Endodermal cell (in vitro differentiated cells): ENCODE measurements around the gene ASAP2. TPM values are rescaled to one million over a fixed set of nuclear protein-coding genes. Genes with fewer than 3 reads are reported as not detected.

Source experiments
- DNase-seq: peaks from one replicate; pipeline ENCODE4 v3.0.0-alpha.2; 2017
- H3K27ac ChIP-seq: 2 replicates; pipeline ENCODE4 v1.5.1; 2013; ENCODE audit warnings: mild to moderate bottlenecking, low read depth, low read length, moderate library complexity
- H3K27me3 ChIP-seq: 2 replicates; pipeline ENCODE4 v1.6.1; 2013; ENCODE audit warnings: mild to moderate bottlenecking, low read length, moderate library complexity; ENCODE audit not compliant: insufficient read depth, control insufficient read depth, poor library complexity, severe bottlenecking
- H3K36me3 ChIP-seq: 2 replicates; pipeline ENCODE4 v1.7.0; 2013; ENCODE audit warnings: mild to moderate bottlenecking, low read length, moderate library complexity; ENCODE audit not compliant: control insufficient read depth, insufficient read depth
- H3K4me1 ChIP-seq: one replicate; pipeline ENCODE4 v1.7.0; 2013; ENCODE audit warnings: low read length; ENCODE audit not compliant: control insufficient read depth, insufficient read depth
- H3K4me3 ChIP-seq: 2 replicates; pipeline ENCODE4 v1.5.1; 2013; ENCODE audit warnings: mild to moderate bottlenecking, low read length, moderate library complexity
- H3K9ac ChIP-seq: 2 replicates; pipeline ENCODE4 v1.6.1; 2013; ENCODE audit warnings: mild to moderate bottlenecking, low read length, moderate library complexity; ENCODE audit not compliant: poor library complexity, severe bottlenecking; ENCODE audit errors: extremely low read depth
- H3K9me3 ChIP-seq: 2 replicates; pipeline ENCODE4 v1.6.1; 2013; ENCODE audit warnings: mild to moderate bottlenecking, low read length, moderate library complexity; ENCODE audit not compliant: control insufficient read depth
- H3K27ac Mint-ChIP-seq: 2 replicates; pipeline ENCODE4 v1.8.0; 2020; ENCODE audit warnings: mixed read lengths
- H3K27me3 Mint-ChIP-seq: 2 replicates; pipeline ENCODE4 v1.8.0; 2021; ENCODE audit warnings: mild to moderate bottlenecking, mixed read lengths; ENCODE audit not compliant: insufficient read depth
- H3K36me3 Mint-ChIP-seq: 2 replicates; pipeline ENCODE4 v1.8.0; 2020; ENCODE audit warnings: low read depth, mixed read lengths
- H3K4me1 Mint-ChIP-seq: 2 replicates; pipeline ENCODE4 v1.8.0; 2020; ENCODE audit warnings: mixed read lengths
- H3K4me3 Mint-ChIP-seq: 2 replicates; pipeline ENCODE4 v1.8.0; 2020; ENCODE audit warnings: mild to moderate bottlenecking, moderate library complexity, mixed read lengths
- H3K9me3 Mint-ChIP-seq: 2 replicates; pipeline ENCODE4 v1.8.0; 2020; ENCODE audit warnings: mild to moderate bottlenecking, mixed read lengths
- WGBS, 2 experiments: methylation state at CpG; one replicate each; pipeline versions ENCODE4 v1.1.5 to v1.1.7; 2013; ENCODE audit warnings: missing lambda C conversion rate in 2 of 2, mixed read lengths in 1 of 2; ENCODE audit not compliant: insufficient coverage in 1 of 2, insufficient read length in 1 of 2; 5-methylcytosine and 5-hydroxymethylcytosine counted together
- total RNA-seq, 2 donors: library from RNA; stranded (reverse); fragmentation: NEBNext Ultra II Directional in 1 of 2; extraction: Animal tissue kit (Norgen Biotek cat#: 25700) in 1 of 2; gene quantifications; 2 replicates in 1 of 2; 3 replicates in 1 of 2; pipeline ENCODE4 v1.2.1, GENCODE V29; 2021
- TF ChIP-seq, protein P1 (sequence below): fragments of 200-600 bp; sonication (generic); conservative IDR thresholded peaks from 2 replicates; pipeline ENCODE4 v1.5.0; 2021; ENCODE audit warnings: antibody characterized with exemption, mild to moderate bottlenecking

The ASAP2 gene
- total RNA-seq, 2 donors from 2014 or later, result 11.8 to 20.4 TPM

DNA sequence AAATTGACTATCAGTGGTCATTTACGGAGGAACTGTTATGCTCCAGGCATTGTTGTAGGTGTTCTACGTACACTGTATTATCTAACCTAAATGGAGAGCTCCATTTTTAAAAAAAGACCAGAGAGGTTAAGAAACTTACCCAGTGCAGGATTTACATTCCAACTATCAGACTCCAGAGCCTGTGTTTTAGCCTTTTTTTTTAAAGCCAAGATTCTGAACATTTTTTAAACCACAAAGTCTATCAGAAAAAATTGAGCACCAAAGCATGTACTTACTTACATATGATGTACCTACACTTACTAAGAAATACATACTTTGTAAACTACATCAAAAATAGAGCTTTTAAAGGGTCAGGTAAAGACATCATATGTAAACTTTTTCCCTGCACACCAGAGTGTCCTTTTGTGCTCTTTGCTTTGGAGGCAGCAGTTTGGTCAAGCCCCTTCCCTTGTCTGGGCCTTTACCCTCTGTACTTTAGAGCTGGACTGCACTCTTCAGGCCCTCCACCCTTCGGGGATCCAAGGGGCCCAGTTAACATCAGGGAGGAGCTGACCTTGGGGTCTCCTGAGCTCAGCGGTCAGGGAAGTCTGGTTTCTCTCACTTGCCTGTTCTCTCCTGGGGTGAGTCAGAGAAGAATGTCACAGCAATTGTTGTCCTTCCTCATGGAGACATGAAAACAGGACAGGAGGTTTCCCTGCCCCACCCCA is 158.3 kb downstream of the ASAP2 start:
- peaks cover 6% of the 10 kb centered on the region for H3K36me3 ChIP-seq
- WGBS, 2 experiments, result 78 to 81% methylated on average over 2 to 4 of the region's 4 CpGs
- H3K4me1 ChIP-seq, result peaks cover 6% of the 10 kb centered on the region
- H3K27ac ChIP-seq, result no peak overlapping the region
- no peaks in the 10 kb centered on the region for H3K27me3 ChIP-seq
- Mint-ChIP-seq H3K27me3 (no peaks in the 10 kb centered on the region), H3K36me3 (no peaks in the 10 kb centered on the region), H3K4me3 (no peak overlapping the region), H3K4me1 (peaks cover 23% of the 10 kb centered on the region), H3K27ac (peak overlapping the region; percentile 81), H3K9me3 (no peaks in the 10 kb centered on the region)
- H3K4me3 ChIP-seq, result no peak overlapping the region
- peak; percentile 61 for DNase-seq
- no peak overlapping the region for H3K9ac ChIP-seq
- TF ChIP-seq, protein P1, sequence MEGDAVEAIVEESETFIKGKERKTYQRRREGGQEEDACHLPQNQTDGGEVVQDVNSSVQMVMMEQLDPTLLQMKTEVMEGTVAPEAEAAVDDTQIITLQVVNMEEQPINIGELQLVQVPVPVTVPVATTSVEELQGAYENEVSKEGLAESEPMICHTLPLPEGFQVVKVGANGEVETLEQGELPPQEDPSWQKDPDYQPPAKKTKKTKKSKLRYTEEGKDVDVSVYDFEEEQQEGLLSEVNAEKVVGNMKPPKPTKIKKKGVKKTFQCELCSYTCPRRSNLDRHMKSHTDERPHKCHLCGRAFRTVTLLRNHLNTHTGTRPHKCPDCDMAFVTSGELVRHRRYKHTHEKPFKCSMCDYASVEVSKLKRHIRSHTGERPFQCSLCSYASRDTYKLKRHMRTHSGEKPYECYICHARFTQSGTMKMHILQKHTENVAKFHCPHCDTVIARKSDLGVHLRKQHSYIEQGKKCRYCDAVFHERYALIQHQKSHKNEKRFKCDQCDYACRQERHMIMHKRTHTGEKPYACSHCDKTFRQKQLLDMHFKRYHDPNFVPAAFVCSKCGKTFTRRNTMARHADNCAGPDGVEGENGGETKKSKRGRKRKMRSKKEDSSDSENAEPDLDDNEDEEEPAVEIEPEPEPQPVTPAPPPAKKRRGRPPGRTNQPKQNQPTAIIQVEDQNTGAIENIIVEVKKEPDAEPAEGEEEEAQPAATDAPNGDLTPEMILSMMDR, result no peak
- no peaks in the 10 kb centered on the region for H3K9me3 ChIP-seq

GRCh38 chr2:9365498-9366019 is 158.9 kb downstream of the ASAP2 start:
- no peaks in the 10 kb centered on the region for H3K36me3 Mint-ChIP-seq
- Histone ChIP-seq H3K27me3 (no peaks in the 10 kb centered on the region), H3K27ac (no peak overlapping the region), H3K4me3 (no peak overlapping the region), H3K9me3 (no peaks in the 10 kb centered on the region), H3K9ac (no peak overlapping the region), H3K4me1 (peaks cover 6% of the 10 kb centered on the region), H3K36me3 (peaks cover 3% of the 10 kb centered on the region)
- no peak overlapping the region for H3K4me3 Mint-ChIP-seq
- H3K27ac Mint-ChIP-seq, result peak overlapping the region; percentile 81
- TF ChIP-seq, protein P1, result no peak
- H3K27me3 Mint-ChIP-seq, result no peaks in the 10 kb centered on the region
- peaks cover 29% of the 10 kb centered on the region for H3K4me1 Mint-ChIP-seq
- no peaks in the 10 kb centered on the region for H3K9me3 Mint-ChIP-seq
- WGBS, 2 experiments, result 88 to 100% methylated on average over 3 to 8 of the region's 8 CpGs
- no peak for DNase-seq

GRCh38 chr2:9366026-9366425 is 159.4 kb downstream of the ASAP2 start:
- no peaks in the 10 kb centered on the region for H3K27me3 Mint-ChIP-seq
- H3K36me3 Mint-ChIP-seq, result no peaks in the 10 kb centered on the region
- DNase-seq, result no peak
- Histone ChIP-seq H3K9me3 (no peaks in the 10 kb centered on the region), H3K4me3 (no peak overlapping the region), H3K27me3 (no peaks in the 10 kb centered on the region), H3K36me3 (peaks cover 3% of the 10 kb centered on the region), H3K9ac (no peak overlapping the region), H3K4me1 (peaks cover 6% of the 10 kb centered on the region), H3K27ac (no peak overlapping the region)
- TF ChIP-seq, protein P1, result no peak
- no peak overlapping the region for H3K27ac Mint-ChIP-seq
- H3K9me3 Mint-ChIP-seq, result no peaks in the 10 kb centered on the region
- WGBS, 2 experiments, result 92 to 93% methylated on average over 4 to 6 of the region's 6 CpGs
- no peak overlapping the region for H3K4me3 Mint-ChIP-seq
- peaks cover 34% of the 10 kb centered on the region for H3K4me1 Mint-ChIP-seq
